Measurements from ENCODE around the gene EPHB6.

EPHB6 gene

DNA sequence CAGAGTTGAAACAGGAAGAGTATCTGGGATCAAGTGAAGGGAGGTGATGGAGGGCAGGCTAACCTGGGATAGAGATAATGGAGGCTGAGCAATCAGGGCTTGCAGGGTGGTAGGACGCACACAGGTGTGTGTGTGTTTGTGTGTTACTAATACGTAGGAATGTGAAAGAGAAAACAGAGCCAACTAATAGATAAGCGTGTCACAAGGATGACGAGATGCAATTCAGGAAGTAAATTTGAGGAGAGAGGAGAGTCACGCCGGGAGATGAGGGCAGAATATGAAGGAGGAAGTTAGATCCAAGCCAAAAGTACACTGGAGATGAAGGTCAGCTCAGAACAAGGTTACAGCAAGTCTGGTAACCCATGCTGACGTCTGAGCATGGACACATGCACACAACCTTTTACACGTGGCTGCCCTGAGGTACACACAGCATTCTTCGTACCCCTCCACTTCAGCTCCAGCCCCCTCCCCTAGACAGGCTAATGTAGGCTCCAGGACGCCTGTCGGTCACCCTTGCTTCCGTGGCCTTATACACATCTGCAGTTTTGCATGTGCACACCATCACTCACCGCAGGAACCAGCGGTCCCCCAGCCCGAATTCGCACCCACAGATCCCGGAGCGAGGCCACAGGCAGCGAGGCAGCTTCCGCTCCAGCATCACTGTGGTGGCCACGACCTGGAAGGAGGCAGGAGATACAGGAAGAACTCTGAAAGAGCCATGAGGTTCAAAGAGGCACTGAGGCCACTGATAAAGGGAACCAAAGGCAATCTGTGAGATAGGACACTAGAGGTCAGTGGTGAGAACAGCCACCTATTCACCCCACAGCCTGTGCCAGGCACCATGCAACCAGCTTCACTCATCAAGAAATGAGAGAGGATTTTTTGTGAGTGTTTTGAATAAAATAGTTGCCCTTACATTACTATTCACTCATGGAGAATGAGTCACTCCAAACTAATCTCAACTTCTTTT, 54.3 kb downstream of the EPHB6 start:
- TF ChIP-seq, protein P1, sequence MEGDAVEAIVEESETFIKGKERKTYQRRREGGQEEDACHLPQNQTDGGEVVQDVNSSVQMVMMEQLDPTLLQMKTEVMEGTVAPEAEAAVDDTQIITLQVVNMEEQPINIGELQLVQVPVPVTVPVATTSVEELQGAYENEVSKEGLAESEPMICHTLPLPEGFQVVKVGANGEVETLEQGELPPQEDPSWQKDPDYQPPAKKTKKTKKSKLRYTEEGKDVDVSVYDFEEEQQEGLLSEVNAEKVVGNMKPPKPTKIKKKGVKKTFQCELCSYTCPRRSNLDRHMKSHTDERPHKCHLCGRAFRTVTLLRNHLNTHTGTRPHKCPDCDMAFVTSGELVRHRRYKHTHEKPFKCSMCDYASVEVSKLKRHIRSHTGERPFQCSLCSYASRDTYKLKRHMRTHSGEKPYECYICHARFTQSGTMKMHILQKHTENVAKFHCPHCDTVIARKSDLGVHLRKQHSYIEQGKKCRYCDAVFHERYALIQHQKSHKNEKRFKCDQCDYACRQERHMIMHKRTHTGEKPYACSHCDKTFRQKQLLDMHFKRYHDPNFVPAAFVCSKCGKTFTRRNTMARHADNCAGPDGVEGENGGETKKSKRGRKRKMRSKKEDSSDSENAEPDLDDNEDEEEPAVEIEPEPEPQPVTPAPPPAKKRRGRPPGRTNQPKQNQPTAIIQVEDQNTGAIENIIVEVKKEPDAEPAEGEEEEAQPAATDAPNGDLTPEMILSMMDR (IDR thresholded peaks at IDR 0.05; ENCODE audit: low read depth, low read length) = no peak; the same call in 1 of the 2 replicates
- no peak for DNase-seq (ENCODE audit: extremely low read depth, low read depth)

DNA sequence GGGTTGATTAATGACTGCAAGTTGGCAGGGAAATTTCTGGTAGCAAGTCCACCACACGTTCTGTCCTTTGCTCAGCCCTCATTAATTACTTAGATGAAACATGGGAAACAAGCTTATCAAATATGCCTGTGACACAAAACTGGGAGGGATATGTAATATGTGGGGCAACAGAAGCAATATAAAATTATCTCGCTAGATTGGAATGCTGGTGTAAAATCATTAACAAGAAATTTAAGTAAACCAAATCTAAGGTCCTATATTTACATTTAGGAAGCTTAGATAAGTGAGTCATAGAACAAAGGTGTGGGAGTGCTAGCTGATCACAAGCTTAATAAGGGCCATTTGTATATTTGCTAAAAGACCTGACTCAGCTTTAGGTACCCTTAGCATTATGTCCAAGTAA, 55.2 kb downstream of the EPHB6 start:
- TF ChIP-seq, protein P1 (IDR thresholded peaks at IDR 0.05; ENCODE audit: low read depth, low read length) = no peak
- no peak for DNase-seq (ENCODE audit: extremely low read depth, low read depth)

DNA sequence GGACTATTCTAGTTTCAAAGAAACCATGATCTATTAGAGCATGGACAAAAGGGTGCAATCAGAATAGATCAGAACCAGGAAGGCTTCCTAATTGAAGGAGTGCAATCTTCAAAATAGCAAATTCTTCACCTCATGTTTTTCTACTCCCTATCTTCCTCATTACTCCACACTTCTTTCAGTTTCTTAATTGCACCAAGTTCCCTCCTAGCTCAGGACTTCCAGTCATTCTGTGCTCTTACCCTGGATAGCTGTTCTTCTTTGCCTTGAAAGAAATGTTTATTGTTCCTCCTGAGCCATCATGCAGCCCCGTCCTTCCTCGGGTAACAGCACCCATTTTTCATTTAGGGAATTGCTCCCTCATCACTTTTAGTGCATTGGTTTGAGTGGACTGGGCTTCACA, 55.6 kb downstream of the EPHB6 start:
- DNase-seq (ENCODE audit: extremely low read depth, low read depth) = no peak
- TF ChIP-seq, protein P1 (IDR thresholded peaks at IDR 0.05; ENCODE audit: low read depth, low read length) = no peak

DNA sequence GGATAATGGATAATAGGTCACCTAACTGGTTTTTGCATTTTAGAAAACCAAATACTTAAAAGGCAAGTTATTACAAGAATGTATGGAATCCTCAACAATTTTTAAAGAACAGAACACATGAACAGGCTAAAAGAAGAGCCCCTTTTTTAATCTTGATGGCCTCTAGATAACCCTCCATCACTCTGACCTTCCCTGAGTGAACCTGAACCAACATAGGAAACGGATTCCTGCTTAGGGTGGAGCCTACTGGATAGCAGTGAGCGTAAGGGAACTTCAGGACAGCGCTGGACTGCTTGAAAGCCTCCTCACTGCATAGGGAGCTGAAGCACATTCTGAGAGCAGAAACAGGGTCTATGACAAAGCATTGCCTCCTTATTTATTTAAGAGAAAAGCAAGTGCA, 58.2 kb downstream of the EPHB6 start:
- no peak for DNase-seq (ENCODE audit: extremely low read depth, low read depth)
- TF ChIP-seq, protein P1 (IDR thresholded peaks at IDR 0.05; ENCODE audit: low read depth, low read length) = no peak

DNA sequence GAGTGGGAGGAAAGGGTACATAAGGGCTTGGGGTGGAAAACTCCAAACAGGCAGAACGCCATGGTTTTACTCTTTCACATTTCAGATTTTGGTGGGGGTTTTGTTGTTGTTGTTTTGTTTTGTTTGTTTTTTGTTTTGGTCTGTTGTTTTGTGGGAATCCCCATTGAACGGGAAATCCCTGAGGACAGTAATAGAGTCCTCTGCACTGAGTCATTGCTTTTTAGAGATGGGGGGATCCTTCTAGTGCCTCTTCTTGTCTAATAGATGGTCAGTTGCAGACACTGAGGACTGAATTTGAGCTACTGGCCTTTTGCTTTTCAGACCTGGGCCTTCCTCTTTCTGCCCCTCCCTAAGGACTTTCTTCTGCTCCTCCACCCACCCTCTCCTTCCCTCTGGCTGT, 58.7 kb downstream of the EPHB6 start:
- TF ChIP-seq, protein P1 (IDR thresholded peaks at IDR 0.05; ENCODE audit: low read depth, low read length) = no peak
- DNase-seq (ENCODE audit: extremely low read depth, low read depth) = no peak

DNA sequence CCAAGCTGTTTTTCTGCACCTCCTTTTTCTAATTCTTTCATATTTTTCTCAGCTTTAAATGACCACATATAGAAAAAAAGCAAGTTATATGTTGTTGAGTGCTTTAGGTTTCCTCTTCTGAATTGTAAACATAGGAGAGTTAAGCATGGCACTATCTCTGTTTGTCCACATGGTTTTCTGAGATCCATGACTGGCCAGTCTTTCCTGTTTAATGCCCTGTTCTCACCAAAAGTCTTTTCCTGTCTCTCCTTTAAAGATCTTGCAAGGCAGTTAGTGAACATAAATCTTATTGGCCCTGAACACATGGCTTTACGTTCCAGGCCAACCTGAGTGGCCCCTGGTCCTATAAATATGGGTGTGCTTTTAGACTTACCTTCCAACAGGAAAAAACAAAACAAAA, 59.2 kb downstream of the EPHB6 start:
- TF ChIP-seq, protein P1 (IDR thresholded peaks at IDR 0.05; ENCODE audit: low read depth, low read length) = no peak
- no peak for DNase-seq (ENCODE audit: extremely low read depth, low read depth)

DNA sequence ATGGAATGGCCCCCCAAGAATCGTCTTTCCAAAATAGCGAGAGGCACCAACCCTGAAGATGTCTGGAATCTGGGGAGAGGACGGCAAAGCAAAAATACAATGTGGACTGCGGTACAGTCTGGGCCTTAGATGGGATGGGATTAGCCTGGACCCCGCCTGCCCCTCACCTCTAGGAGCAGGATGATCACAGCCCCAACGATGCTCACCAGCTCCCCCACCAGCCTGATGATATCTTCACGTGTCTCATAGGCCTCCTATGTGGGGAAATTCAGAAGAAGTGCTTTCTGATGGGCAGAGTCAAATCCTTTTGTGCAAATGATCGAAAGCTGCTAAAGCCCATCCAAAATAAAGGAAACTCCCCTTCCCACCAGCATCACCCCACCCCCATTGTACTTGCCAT, 60.4 kb downstream of the EPHB6 start:
- TF ChIP-seq, protein P1 (IDR thresholded peaks at IDR 0.05; ENCODE audit: low read depth, low read length) = no peak
- DNase-seq (ENCODE audit: extremely low read depth, low read depth) = no peak

All from AG09319 (cell line).